IPS DF 4.7 (cell line): Measurements from ENCODE around the gene ZNF418.
A peak's percentile ranks its signal among the peaks of the same experiment; 100 is the strongest.
"Not testable (repeated sequence)": the region's sequence is repeated elsewhere in the genome, so short reads cannot be mapped to it uniquely, and the experiment has no call there.

Experiments
- DNase-seq: peaks from one replicate; pipeline ENCODE4 v3.0.0-alpha.2; 2013; ENCODE audit warnings: low spot score; ENCODE audit errors: extremely low read depth

ZNF418 gene

GRCh38 chr19:57888560-57889231, 46.5 kb downstream of the ZNF418 start, which contains the start of gene ZNF814:
Gene ZNF814, minus strand, starts transcription at chr19:57889037. Its CDS starts 235 bp downstream, at chr19:57888802.
- DNase-seq, result peak; percentile 94

- no peak for DNase-seq
Observed at GRCh38 chr19:57888107-57888559, 47.1 kb downstream of the ZNF418 start.

DNA sequence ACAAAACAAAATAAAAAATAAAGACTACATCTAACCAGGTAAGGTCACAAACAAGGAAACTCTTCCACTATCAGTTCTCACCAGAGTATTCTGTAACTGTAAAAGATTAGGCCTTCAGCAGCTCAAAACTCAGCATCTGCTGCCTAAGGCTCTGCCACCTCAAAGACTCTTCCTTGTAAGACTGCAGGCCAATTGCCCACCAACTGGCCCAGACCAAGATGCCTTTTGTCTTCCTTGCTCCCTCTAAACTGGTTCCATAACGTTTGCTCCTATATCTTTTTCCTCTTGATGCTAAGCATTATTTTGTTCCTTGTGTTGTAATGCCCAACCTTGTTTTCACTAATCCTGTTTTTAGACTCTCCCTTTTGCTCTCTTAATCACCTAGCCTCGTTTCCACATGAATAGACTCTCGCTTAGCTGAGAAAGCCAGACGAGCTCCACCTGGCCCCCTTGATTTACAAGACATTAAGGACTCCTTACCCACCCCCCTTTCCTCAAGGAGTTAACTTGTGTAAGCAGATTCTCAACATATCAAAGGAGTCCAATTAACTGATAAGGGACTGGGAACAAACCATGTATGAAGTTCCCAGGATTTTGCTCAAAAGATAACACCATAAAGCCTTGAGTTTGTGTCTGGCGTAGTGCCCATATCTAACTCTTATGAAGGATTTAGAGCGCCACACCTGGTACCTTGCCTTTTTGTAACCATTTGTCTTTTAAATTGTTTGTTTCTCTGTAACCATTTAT, 47.8 kb downstream of the ZNF418 start:
- DNase-seq, result peak; percentile 78

DNA sequence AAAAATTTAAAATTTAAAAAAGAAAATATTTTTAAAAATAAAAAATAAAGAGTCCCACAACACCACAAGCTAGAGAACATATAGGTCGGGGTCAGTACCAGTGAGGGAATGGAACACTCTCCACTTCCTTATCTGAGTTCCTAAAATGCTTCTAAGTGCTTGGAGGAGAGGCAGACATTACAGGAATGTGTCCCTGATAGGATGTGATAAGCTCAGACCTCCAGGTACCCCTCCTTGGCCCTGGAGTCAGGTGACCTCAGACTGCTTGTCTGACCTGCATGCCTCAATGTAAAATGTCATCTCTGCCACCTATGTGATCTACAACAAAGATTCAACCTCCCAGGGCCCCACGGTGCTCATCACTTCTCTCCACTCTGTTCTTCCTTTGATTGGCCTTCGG, 49.2 kb downstream of the ZNF418 start:
- no peak for DNase-seq

DNA sequence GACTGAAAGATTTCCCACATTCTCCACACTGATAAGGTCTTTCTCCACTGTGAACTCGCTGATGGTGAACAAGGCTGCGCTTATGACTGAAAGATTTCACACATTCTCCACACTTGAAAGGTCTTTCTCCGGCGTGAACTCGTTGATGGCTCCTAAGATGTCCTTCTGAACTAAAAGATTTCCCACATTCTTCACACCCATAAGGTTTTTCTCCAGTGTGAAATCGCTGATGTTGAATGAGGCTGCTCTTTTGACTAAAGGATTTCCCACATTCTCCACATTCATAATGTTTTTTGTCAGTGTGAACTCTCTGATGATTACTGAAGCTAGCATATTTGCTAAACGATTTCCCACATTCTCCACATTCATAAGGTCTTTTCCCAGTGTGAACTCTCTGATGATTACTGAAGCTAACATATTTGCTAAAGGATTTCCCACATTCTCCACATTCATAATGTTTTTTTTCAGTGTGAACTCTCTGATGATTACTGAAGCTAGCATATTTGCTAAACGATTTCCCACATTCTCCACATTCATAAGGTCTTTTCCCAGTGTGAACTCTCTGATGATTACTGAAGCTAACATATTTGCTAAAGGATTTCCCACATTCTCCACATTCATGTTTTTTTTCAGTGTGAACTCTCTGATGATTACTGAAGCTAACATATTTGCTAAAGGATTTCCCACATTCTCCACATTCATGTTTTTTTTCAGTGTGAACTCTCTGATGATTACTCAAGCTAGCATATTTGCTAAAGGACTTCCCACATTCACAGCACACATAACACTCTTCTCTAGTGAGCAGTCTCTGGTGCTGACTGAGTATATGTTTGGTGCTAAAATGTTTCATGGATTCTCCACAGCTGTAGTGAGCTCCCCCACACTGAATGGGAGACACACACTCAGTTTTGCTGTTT, 61.1 kb downstream of the ZNF418 start:
- not testable (repeated sequence) for DNase-seq

DNA sequence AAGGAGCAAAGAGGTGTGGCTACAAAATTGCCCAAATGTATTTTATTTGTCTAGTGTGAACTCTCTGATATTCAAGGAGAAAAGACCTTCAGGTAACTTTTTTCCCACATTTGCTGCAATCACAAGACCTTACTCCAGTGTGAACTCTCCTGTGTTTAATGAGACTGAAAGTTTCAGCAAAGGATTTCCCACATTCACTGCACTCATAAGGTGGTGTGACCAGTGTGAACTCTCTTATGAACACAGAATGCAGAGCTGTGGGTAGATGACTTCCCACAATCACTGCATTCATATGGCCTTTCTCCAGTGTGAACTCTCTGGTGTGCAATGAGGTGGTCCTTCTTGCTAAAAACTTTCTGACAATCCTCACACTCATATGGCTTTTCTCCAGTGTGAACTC, 62.8 kb downstream of the ZNF418 start:
- DNase-seq, result no peak
